HG03457 (cell line): ENCODE results near the gene GCN1.
"Not testable (repeated sequence)": the region's sequence is repeated elsewhere in the genome, so short reads cannot be mapped to it uniquely, and the experiment has no call there.

Experiments used
- ATAC-seq: cut with Tn5 transposase; IDR thresholded peaks from one replicate; pipeline ENCODE4 v1.9.1; 2021; ENCODE audit warnings: moderate number of reproducible peaks; ENCODE audit not compliant: unreplicated experiment

The GCN1 gene

GRCh38 chr12:120215766-120216735 is 21.5 kb upstream of the GCN1 start:
- ATAC-seq = no peak

DNA sequence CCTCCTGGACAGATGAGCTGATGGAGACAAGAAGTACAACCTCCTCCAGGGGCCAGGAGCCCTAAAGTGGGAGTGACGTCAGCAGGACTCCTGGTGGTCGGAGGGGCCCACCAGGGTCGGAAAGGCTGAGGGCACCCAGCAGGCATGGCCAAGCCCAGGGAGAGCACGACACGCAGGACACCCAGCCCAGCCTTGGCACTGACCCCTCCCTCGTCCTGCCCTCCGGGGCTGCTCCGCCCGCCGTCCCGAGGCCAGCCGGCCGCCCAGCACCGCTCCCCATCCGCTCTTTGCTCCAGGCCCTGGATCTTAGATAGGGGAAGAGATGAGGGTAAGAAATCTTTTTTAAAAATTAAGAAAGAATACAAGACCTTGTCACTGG is 20.8 kb upstream of the GCN1 start:
- no peak for ATAC-seq

DNA sequence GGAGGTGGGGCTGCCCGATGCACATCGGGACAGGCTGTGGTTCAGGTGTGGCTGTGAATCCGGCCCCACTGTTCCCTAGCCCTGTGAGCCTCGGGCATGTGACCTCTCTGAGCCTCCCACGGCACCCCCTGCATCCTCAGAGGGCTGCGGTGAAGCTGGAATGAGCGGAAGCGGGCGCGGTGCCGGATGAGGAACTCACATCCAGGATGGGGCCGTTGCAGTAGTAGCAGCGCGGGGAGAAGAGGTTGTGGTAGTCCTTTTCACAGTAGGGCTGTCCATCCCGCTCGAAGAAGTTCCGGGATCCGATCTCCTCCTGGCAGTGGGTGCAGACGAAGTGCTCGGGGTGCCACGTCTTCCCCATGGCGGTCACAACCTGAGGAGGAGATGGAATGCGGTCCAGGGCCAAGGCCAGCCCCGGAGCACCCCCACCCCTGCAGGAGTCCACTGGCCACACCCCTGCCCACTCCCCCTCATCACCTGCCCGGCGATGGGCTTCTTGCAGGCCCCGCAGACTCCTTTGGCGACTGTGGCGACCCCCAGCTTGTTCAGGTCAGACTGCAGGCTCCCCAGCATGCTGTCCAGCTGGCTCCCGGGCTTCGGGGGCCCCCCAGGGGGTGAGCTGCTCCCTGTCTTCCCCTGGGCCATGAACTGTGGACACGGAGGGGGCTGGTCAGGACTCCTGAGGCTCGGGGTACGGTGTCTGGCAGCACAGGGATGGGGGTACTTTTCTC is 20.3 kb upstream of the GCN1 start:
- ATAC-seq = no peak

DNA sequence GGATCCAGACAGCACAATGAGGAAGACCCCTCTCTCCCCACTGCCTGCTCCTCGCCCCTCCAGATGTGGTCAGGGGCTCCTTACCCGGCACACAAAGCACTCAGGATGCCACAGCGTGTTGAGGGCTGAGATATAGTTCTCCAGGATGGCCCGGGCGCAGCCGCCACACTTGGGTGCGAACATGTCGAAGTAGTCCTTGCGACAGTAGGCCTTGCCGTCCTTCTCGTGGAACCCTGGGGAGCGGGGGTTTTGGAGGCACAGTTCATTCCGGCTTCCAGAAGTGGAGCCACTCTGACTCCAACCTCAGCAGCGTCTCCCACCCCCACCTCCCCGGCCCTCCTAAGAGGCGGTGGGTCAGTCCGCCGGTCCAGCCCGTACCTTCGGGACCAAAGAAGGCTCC is 19.2 kb upstream of the GCN1 start:
- no peak for ATAC-seq

DNA sequence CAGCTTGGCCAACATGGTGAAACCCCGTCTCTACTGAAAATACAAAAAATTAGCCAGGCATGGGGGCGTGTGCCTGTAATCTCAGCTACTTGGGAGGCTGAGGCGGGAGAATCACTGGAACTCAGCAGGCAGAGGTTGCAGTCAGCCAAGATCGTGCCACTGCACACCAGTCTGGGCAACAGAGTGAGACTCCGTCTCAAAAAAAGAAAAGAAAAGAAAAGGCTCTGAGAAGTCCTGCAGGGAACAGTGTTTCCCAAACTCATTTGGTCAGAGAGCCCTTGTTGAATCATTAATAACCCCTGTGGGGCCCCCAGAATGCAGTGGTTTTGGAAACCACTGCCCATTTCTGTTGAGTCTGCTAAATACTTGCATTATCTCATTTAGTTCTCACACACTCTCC is 18.7 kb upstream of the GCN1 start:
- not testable (repeated sequence) for ATAC-seq

DNA sequence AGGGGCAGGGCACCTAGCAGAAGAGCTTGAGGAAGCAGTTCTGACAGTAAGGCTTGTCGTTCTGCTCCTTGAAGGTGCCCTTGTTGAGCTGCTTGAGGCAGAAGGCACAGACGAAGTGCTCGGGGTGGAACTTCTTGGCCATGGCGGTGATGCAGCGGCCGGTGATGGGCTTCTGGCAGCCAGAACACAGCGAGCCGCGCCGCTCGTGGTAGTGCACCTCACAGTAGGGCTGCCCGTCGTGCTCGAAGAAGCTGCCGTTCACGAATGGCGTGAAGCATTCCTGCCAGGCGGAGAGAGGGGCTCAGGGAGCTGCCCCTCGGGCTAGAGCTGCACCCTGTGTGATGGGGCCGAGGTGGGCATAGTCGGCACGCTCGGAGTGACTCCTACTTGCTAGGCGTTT is 17.8 kb upstream of the GCN1 start:
- ATAC-seq = no peak

DNA sequence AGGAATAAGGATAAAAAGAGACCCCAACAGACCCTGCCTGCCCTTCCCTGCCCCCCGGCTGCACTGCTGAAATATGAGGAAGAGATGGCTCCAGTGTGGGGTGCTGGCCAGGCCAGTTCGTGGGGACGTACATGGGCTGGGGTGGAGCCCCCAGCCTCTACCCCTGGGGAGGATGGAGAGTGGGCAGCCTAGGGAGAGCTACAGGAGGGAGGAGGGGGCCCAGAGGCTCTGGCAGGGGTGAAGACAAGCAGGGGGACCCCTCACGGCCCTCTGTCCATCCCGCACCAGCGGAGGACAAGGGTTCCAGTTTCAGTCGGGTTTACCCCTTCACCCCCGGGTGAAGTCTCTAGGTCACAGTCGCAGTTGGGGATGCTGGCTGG is 17.4 kb upstream of the GCN1 start:
- no peak for ATAC-seq

- ATAC-seq = no peak
These were observed 16.9 kb upstream of the GCN1 start for GRCh38 chr12:120211243-120211903.

GRCh38 chr12:120209851-120210250 is 15.3 kb upstream of the GCN1 start:
- no peak for ATAC-seq

DNA sequence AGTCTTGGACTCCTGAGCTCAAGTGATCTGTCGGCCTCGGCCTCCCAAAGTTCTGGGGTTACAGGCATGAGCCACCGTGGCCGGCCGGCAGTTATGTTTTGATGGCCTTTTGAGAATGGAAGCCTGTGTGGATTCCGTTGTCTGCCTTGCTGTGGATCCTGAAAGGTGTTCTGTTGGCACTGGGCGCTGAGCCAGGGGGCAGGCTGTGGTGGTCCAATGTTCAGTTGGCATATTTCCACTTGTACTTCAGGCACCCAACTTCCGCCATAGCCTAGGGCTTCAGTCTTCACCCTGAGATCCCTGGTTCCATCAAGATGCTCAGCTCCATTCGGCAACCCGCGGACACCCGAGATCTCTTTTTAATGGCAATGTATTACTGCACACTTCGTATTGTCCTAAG is 12.7 kb upstream of the GCN1 start:
- no peak for ATAC-seq

- ATAC-seq = not testable (repeated sequence)
These were observed 12.3 kb upstream of the GCN1 start for GRCh38 chr12:120206781-120207180.

DNA sequence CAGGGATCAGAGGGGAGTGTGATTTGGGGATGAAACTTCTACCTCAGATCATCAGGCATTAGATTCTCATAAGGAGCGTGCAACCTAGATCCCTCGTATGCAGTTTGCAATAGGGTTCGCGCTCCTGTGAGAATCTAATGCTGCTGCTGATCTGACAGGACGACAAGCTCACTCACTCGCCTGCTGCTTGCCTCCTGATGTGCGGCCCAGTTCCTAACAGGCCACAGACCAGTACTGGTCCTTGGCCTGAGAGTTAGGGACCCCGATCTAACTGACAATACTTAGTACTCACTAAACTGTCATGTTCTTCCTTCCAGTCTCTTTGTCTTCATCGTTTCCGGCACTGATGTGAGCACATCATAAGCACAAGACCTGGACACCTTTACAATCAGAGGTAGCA is 11.7 kb upstream of the GCN1 start:
- ATAC-seq = no peak

DNA sequence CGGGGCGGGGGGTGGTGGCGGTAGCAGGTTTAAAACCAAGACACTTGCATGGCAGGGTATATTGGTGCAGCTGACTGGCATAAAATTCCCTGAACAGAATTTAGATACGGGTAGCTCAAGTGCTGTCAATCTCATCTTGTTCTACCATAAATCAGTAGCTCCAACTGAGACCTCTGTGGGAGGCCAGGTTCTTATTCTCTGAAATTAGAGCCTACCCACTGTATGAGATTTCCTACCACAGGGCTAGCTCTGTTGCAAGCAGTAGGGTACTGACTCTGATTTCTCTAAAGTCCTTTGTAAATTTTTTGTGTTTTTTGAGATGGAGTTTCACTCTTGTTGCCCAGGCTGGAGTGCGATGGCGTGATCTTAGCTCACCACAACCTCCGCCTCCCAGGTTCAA is 9.7 kb upstream of the GCN1 start:
- no peak for ATAC-seq

DNA sequence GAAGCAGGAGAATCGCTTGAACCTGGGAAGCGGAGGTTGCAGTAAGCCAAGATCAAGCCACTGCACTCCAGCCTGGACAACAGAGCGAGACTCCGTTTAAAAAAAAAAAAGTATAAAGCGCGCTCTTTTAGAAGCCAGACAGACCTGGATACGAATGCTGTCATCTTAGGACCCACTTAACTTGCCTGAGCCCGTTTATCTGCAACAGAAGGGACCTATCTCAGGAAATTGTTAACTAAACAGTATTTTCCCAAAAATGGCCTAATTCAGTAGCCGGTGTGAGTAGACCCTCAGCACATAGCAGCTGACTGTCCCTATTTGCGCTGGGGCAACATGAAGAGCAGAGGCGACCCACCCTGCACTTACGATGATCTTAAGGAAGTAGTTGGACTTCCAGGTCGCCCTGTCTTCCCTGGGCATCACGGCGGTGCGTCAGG is 5.9 kb upstream of the GCN1 start:
- no peak for ATAC-seq

- no peak for ATAC-seq
These were observed 5.2 kb upstream of the GCN1 start for GRCh38 chr12:120199595-120200306.

- ATAC-seq = no peak
These were observed 4.5 kb upstream of the GCN1 start for GRCh38 chr12:120199025-120199424.

DNA sequence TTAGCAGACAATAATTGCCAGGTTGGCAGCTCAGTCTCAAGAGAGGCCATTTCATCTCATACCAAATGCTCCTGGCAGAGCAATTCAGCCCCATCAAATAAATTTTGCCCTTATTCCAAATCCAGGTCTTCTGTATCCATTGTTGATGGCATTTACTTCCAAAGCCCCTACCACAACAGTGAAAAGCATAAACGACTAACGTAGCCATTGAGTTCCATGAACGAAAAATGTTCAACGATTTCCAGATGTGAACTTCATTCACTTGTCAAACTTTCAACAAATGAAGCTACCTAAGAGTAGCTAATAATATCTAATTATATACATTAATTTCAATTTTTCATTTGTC is 3.0 kb upstream of the GCN1 start:
- no peak for ATAC-seq

- ATAC-seq = not testable (repeated sequence)
These were observed 2.5 kb upstream of the GCN1 start for GRCh38 chr12:120196817-120197541.

DNA sequence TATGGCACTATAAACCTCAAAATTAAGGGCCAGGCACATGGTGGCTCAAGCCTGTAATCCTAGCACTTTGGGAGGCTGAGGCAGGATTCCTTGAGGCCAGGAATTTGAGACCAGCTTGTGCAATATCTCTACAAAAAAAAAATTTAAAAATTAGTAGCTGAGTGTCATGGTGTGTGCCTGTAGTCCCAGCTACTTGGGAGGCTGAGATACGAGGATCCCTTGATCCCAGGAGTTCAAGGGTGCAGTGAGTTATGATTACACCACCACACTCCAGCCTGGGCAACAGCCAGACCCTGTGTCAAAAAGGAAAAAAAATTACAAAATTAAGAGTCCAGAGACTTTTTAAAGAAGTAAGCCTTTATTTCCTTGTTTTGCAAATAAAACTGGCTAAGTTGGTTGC is 1.8 kb upstream of the GCN1 start:
- ATAC-seq = no peak

DNA sequence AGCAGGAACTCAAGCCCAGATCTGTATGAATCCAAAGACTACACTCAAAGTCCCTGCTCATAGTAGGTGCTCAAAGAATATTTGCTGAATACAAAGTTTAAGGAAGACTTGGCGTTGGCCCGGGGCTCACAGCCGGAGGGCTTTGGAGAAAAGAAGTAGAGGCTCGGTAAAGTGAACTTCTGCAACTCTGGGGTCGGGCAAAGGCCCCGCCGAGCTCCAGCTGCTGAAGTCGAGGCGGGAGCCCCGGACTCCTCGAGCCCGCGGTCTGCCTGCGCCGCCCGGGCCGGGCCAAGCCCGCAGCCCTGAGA is 335 bp downstream of the GCN1 start:
- no peak for ATAC-seq

GRCh38 chr12:120193286-120193685 is 1.2 kb downstream of the GCN1 start:
- ATAC-seq = not testable (repeated sequence)
